Kidney glomerular epithelial cell (primary cell): ENCODE results near the gene SRRM2.

ENCODE experiments used
- DNase-seq: peaks from one replicate; lab custom pipeline; 2025; lab: John Stamatoyannopoulos, UW

SRRM2 gene

DNA sequence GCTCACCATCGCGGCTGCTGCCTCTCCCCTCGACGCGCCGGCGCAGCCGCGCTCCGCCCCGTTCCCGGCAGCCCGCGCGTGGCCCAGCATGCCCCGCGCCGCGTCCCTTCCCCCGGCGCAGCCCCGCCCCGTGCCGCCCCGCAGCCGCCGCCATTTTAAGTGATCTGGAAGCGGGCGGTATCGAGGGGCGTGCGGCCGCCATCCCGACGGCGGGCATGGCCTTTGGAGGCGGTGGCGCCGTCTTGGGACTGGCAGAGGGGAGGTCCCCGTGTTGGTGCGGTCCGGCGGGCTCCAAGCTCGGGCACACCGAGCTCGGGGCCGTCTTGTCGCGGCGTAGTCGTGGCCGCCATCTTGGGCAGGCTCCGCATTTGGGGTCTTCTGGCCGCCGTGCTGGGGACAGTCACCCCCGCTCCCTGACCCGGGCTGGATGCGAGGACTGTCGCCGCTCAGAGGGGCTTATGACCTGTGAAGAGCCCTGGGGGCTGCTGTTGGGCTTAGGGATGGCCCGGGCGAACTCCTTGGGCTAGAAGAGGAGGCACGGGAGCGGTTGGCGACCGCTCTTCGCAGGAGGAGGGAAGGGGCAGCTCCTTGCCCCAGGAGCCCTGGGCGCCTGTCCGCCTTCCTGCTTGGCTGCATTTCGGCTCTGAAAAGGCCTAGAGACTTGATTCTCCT, 24.9 kb downstream of the SRRM2 start, which contains the start of gene ELOB:
Gene ELOB, minus strand, starts transcription at position 50 of the 672 bp plus-strand sequence. Its CDS starts 41 bp downstream, at position 9.
- peak; percentile 73 for DNase-seq

DNA sequence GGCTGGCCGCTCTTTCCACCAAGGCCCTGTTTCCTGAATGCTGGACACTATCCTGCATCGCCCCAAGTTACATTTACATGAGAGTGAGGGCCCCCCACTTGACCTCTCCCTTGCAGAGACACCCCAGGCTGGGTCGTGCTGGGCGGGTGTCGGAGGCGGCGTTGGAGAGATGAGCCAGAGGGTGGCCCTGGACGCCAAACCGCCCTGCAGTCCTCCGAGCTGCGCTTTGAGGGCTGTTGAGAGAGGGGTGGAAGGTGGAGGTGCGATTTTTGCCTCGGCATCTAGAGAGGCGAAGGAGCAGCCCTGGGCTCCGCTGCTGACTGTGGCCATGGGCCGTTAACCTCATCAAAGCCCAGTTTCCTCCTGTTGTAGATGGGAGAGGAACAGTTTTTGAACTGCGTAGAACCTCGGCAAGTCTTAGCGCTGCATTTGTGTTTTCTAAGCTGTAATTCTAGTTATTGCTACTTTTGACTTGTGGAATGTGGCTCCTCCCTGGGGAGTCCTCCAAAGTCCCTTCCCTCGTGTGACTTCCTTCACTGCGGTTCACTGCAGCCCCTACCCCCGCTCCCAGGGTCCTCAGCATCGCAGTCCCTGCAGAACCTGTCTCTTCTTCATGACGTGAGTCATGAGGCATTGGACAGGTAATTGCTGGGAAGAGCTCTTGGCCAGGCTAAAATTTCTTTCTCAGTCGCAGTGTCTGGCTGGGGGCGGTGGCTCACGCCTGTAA, 25.6 kb downstream of the SRRM2 start:
- DNase-seq = no peak

DNA sequence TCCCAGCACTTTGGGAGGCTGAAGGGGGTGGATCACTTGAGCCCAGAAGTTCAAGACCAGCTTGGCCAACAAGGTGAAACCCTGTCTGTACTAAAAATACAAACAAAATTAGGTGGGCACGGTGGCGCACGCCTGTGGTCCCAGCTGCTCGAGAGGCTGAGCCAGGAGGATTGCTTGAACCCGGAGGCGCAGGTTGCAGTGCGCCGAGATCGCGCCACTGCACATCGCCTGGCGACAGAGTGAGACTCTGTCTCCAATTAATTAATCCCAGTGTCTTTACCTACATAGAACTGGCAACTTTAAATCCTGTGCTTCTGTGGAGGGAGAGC, 26.2 kb downstream of the SRRM2 start:
- DNase-seq = no peak

DNA sequence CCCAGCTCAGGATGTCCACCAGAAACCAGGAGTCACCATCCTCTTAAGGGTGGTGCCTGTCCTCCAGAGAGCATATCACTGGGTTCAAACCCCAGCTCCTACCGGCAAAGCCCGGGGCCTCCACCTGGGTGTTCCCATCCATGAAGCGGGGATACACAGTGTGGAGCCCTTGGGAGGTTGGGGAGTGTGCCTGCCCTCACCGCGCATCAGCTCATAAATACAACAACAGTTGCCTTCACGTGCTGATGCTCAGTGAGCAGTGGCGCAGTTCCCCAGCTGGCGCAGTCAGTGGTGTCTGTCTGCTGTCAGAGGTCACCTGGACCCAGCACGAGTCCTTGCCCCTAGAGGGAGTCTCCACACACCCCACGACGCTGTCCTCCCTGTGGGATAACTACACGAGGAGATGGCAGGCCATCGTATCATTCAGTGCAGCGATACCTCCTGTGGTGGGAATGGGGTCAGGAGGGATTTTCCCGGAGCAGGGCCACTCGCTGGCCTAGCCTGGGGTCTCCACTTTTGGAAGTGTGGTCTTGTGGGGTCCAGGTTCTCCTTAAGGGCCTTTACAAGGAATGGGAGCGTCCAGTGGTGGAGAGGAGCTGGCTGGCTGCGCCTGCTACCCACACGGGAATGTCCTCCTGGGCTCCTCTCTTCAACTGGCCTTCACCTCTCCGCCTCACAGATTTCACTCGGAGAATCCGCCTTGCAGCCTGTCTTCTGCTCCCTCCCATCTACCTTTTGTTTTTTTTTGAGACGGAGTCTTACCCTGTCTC, 26.9 kb downstream of the SRRM2 start:
- no peak for DNase-seq

DNA sequence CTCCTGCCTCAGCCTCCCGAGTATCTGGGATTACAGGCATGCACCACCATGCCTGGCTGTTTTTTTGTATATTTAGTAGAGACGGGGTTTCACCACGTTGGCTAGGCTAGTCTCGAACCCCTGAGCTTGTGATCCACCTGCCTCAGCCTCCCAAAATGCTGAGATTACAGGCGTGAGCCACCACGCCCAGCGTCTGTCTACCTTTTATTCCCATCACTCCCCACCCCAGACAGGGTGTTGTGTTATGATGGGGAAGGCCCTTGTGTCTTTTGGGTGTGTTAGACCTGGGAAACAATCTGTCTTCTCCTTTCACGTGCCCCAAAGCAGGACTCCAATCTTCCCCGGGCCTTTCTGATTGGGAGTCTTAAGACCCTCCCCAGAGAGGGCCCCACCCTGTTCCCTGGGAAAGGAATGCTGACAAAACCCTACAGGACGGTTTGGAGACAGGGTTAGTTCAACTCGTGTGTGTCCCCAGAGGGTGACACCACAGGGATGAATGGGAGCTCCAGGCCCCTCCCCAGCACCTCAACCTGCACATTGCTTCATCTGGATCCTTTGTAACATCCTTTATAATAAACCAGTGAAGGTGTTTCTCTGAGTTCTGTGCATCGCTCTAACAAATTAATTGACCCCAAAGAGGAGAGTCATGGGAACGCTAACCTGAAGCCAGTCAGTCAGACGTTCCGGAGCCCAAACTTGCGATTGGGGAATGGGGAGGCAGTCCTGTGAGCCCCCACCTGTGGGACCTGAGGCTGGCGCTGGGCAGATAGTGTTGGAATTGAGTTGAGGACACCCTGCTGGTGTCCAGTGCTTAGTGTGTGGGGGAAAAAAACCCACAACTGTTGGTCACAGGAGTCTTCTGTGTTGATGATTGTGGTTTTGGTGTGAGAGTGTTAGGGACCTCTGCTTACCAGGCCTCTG, 27.8 kb downstream of the SRRM2 start:
- DNase-seq = no peak

DNA sequence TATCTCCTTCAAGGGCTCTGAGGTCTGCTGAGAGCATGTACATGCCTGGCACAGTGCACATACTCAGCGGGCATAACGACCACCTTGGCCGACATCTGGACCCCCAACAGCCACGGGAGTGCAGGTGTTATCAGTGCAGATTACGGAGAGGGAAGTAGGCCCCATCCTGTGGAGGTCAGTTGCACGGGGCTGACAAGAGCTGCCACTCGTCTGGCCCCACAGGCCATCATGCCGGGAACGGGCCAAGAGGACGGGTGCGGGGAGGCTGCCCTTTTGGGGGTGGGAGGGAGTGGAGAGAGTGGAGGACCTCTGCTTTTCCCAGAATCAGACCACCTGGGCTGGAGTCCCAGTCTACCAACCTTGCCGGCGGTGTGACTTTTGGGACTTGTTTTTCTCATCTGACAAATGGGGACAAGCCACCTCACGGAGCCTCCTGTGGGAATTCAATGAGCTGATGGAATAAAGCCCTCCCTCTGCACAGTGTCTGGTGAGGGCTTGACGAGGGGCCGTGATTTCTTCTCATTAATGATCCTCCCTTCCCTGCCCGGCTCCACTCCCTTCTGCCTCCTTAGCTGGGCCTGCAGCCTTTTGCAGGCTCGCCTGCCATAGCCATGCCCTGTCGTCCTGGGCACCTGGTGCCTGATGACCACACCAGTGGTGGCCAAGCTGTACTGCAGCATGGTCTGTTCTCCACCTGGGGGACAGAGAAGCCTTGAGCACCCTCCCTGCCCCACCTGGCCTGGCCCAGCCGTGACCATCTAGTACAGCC, 30.3 kb downstream of the SRRM2 start:
- no peak for DNase-seq

DNA sequence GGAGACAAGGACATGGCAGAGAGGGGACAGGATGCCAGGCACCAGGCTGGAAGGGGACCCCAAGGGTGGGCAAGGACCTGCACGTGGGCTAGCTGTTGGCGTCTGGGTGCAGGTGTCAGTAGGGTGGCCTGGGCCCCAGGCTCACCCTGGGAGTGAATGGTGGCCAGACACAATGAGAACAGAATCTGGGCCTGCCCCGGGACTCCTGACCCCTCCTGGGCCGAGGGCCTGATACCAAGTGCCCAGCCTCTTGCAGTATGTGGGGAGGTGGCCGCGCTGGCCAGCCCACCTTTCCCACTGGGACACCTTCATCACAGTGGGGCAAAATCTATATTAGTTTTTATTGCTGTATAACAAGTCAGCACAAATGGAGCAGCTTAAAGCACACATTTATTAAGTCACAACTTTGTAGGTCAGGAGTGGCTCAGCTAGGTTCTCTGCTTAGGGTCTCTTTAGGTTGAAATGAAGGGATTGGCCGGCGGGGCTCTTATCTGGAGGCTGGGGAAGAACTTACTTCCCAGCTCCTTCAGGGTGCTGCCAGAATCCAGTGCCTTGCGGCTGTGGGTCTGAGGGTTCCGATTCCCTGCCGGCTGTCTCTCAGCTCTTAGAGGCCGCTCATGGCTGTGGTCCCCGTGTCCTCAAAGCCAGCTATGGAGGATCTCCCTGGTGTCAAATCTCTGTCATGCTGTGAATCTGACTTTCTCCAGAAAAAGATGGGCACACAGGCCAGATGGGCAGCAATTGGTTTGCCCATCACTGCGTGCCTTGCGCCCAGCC, 31.3 kb downstream of the SRRM2 start:
- DNase-seq = no peak

DNA sequence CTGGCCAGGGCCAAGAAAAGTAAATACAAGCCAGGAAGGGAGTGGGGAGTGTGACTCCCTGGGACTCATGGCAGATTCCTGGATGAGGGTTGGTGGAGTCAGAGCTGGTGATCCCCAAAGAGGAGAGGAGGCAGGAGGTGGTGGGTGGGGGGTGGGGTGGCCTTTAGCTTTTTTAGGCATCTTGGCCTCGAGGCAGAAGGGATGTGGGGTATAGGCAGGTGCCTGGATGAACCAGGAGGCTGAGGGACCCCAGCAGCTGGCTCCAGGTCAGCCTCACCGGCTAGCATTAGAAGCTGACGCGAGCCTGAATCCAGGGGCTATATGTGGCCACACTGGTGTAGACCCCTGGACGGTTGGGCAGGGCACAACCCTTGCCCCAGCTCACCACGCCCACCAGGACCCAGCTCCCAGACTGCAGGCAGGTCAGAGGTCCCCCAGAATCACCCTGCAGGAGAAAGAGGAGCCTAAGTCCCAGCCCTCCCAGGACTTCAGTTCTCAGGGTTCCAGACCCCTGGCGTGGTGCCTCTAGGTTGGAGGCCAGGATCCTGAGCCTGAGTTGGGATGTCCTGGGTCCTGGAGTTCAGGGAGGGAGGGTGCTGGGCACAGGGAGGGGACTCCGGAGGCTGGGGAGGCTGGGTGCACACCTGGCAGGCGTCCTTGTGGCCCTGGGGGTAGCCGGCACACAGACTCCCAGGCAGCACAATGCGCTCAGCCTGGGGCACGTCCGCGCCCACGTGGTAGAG, 32.1 kb downstream of the SRRM2 start:
- no peak for DNase-seq

DNA sequence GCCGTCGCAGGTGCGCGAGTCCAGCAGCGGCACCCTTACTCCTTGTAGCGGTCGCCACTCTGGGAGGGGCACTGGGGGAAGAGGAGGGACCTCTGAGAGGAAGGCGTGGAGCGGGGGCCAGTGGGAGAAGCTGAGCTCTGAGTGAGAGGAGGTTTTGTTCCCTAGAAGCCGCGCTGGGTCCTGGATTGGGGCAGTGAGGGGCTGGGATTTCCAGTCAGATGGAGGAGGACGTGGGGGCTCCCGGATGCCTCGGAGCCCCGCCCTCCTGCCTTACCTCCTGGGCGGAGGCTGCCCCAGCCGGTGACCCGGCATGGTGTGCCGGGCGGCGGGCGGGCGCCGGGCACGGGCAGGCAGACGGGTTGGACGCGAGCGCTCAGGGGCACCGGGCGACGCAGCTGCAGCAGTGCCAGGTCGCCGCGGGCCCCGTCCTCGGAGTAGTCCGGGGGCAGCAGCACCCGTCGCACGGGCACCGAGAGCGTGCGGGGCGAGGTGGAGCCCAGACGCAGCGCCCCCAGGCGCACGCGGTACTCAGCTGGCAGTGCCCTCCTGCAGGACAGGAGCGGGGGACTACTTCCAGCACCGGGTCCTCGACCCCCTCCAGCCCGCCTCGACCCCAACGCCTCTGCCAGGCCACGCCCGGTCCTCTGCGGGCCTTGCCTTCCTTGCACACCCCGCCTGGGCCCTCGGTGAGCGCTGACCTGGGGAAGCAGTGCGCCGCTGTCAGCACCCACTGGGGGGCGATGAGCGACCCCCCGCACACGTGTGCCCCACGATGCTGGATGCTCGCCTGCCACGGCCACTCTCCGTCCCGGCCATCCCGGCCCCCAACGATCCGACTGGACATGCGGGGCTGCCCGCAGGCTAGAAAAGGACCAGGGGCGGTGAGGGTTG, 32.9 kb downstream of the SRRM2 start:
- DNase-seq = no peak

DNA sequence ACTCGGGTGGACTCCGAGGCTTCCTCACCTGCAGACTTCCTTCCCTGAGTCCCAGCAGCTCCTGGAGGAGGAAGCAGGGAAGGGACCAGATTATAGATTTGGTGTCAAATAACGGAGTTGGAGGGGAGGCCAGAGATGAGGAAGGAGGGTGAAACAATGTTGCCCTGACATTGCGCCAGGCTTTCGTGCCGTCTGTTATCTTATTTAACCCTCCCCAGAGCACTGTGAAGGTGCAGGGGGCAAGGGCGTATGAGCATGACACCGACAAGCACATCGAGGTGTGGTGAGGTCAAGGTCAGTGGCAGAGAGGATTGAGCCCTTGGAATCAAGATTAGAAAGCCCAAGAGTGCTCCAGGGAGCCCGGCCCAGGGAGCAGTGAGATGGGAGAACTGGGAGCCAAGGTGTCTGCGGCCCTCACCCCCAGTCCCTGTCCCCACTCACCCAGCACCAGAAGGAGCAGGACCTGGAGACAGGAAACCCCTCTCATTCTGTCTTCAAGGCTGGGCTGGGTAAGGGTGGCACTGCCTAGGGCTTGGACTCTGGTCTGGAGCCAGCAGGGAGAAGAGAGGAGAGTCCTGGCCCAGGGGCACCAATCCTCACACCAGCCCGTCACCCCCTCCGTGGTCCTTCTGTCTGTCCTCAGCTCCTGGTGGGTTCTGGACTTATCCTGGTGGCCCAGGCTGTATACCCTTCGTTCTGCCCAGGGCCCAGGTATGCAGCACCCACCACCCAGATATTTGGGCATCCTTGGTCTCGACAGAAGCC, 33.8 kb downstream of the SRRM2 start:
- no peak for DNase-seq

DNA sequence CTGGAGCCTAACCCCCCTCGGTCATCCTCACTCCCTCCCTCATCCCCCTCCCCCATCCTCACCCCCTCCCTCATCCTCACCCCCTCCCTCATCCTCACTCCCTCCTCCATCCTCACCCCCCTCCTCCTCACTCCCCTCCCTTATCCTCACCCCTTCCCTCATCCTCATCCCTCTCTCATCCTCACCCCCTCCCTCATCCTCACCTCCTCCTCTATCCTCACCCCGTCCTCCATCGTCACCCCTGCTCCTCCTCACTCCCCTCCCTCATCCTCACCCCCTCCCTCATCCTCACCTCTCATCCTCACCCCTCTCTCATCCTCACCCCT, 34.4 kb downstream of the SRRM2 start:
- DNase-seq = no peak

DNA sequence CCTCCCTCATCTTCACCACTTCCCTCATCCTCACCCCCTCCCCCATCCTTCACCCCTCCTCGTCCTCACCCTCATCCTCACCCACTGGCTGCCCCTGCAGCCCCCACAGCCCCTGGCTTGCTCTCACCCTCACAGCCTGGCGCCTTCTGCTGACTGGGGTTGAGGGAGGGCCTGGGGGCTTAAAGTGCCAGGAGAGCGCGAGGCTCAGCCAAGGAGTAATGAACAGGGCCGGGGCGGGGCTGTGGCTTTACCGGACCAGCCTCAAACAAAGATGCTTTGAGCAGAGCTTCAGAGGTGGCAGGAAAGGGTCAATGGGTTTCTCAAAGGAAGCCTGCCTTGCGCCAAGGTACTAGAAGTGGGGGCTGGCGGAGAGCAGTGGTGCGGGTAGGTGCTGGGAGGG, 35.0 kb downstream of the SRRM2 start, which contains the start of gene PRSS33:
Gene PRSS33, minus strand, starts transcription at position 155 of the 400 bp plus-strand sequence. CDS start 1,013 bp downstream, outside the sequence.
- DNase-seq = no peak

DNA sequence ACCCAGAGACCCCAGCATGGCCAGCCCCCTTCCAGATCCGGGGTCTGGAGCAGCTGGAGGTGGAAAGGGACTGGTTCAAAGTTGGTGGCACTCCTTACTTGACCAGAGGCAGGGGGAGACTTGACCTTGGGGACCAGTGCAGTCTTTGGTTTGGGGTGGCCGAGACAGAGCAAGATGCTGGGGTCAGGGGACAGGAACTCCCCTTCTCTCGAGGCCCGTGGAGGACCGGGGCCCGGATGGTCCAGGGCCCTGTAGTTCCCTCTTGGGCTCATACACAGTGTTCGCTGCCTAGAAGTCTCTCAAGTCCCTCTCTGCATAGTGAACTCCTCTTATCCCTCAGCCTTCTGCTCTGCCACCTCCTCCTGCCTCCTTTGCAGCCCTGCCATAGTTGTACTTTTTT, 35.5 kb downstream of the SRRM2 start:
- DNase-seq = no peak

DNA sequence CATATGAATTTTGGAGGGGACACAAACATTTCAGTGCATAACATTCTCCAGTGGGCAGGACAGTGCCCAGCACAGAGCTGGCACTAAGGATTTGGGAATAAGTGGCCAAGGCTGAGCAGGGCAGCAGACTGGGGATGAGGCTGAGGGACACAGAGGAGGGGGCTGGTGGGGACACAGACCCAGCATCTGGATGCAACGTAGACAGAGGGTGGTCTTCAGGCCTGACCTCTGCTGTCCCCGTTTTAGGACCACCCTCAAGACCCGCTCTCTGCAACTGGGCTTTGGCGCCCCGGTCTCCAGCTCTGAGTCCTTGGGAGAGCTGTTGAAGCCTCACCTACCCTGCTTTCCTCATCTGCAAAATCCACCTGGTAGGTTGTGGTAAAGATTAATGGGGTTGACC, 38.2 kb downstream of the SRRM2 start:
- no peak for DNase-seq

DNA sequence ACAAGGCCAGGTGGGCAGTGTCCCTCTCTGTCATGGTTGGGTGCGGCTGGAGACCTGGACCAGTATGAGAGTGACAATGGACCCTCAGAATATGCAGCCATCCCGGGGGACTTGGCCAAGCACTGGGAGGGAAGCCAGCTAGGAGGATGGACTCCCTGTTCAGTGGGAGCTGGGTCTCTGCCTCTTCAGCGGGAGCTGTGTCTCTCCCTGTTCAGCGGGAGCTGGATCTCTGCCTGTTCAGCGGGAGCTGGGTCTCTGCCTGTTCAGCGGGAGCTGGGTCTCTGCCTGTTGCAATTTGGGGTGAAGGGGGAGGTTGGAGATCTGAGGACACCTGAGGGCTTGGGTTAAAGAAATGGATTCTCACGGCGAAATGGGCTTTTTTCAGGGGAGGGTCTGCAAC, 38.7 kb downstream of the SRRM2 start:
- DNase-seq = no peak

DNA sequence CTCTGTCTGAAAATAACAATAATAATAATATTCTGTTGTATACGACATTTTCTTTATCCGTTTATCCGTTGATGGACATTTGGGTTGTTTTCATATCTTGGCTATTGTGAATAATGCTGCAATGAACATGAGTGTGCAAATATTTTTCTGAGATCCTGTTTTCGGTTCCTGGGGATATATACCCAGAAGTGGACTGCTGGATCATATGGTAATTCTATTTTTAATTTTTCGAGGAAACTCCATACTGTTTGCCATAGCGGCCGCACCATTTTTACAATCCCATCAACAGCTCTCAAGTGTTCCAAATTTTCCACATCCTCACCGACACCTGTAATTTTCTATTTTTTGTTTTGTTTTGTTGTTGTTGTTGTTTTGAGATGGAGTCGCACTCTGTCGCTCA, 40.5 kb downstream of the SRRM2 start:
- no peak for DNase-seq

DNA sequence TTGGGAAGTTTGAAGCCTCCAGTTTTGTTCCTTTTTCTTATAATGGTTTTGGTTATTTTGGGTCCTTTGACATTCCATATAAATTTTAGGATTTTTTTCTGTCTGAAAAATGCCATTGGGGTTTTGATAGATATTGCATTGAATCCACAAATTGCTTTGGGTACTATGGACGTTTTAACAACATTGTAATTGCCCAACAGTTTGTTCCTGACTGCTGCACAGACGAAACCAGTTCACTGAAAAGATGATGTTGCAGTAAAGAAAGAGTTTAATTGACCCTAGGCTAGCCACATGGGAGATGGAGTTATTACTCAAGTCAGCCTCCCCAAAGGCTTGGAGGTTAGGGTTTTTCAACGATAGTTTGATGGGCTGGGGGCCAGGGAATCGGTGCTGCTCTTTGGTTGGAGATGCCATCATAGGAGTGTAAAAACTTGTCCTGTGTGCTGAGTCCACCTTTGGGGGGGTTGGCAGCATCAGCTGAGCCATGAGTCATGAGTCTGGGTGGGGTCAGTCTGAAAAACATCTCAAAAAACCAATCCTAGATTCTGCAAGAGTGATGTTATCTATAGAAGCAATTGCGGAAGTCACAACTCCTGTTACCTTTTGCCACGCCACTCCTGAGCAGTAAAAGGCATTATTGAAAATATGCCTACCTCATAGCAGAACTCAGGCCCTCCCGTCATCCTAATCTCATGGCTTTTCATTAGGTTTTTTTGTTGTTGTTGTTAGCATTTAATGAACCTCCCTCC, 43.1 kb downstream of the SRRM2 start:
- no peak for DNase-seq
